H1 (cell line): ENCODE results near the gene SHPK. TPM values are rescaled to one million over a fixed set of nuclear protein-coding genes. Genes with fewer than 3 reads are reported as not detected.
A peak's percentile ranks its signal among the peaks of the same experiment; 100 is the strongest.

Experiments used
- CTCF ChIA-PET: fragments of 300-600 bp; sonication (Branson Sonifier 250); formaldehyde crosslinking; loops from one replicate; lab custom pipeline; 2021; ENCODE audit not compliant: partially characterized antibody; lab: Charles Lee
- POLR2A ChIA-PET: fragments of 300-600 bp; sonication (Branson Sonifier 250); formaldehyde crosslinking; loops from one replicate; lab custom pipeline; 2021; ENCODE audit warnings: inconsistent platforms; ENCODE audit not compliant: partially characterized antibody; lab: Charles Lee
- DNase-seq, 2 experiments: peaks; one replicate each; pipeline versions ENCODE4 v3.0.0 to v3.0.0-alpha.2; 2010 to 2022; ENCODE audit warnings: low spot score in 2 of 2, low read depth in 1 of 2, mixed read lengths in 1 of 2
- FAIRE-seq: peaks from 2 replicates; lab custom pipeline; 2011; peaks lifted over from hg19 to GRCh38; lab: Jason Lieb, UNC
- H2AFZ ChIP-seq: 2 replicates; pipeline ENCODE4 v1.8.1; 2012; ENCODE audit warnings: low read length, inconsistent platforms
- H2AK5ac ChIP-seq: 2 replicates; pipeline ENCODE4 v1.6.1; 2013; ENCODE audit warnings: low read depth, low read length
- H2BK120ac ChIP-seq: replicated peaks from 2 replicates; pipeline ENCODE3; 2013; ENCODE audit warnings: low read depth, low read length, inconsistent platforms
- H2BK12ac ChIP-seq: 2 replicates; pipeline ENCODE4 v1.6.1; 2013; ENCODE audit warnings: low read depth, low read length
- H2BK15ac ChIP-seq: 2 replicates; pipeline ENCODE4 v1.6.1; 2013; ENCODE audit warnings: low read length
- H2BK20ac ChIP-seq: 2 replicates; pipeline ENCODE4 v1.6.1; 2013; ENCODE audit warnings: low read length
- H2BK5ac ChIP-seq: 2 replicates; pipeline ENCODE4 v1.6.1; 2013; ENCODE audit warnings: low read depth, low read length
- H3K14ac ChIP-seq: 2 replicates; pipeline ENCODE4 v1.6.1; 2013; ENCODE audit warnings: inconsistent platforms; ENCODE audit not compliant: insufficient read length
- H3K18ac ChIP-seq: 2 replicates; pipeline ENCODE4 v1.6.1; 2013; ENCODE audit warnings: low read length; ENCODE audit errors: extremely low read depth
- H3K23ac ChIP-seq: 2 replicates; pipeline ENCODE4 v1.6.1; 2013; ENCODE audit warnings: inconsistent platforms; ENCODE audit not compliant: insufficient read length
- H3K23me2 ChIP-seq: 2 replicates; pipeline ENCODE4 v1.6.1; 2013; ENCODE audit warnings: low read depth, low read length
- H3K27ac ChIP-seq: 2 replicates; pipeline ENCODE4 v1.6.1; 2011; ENCODE audit warnings: low read depth, low read length, inconsistent platforms
- H3K27me3 ChIP-seq, 4 experiments: replicated peaks in 1 of 4; 1 replicate in 1 of 4; 2 replicates in 3 of 4; pipeline versions ENCODE4 v1.6.1 to v1.8.1; 2011 to 2013; ENCODE audit warnings: low read length in 3 of 4, mild to moderate bottlenecking in 3 of 4, inconsistent platforms in 2 of 4, mixed read lengths in 2 of 4, moderate library complexity in 1 of 4; ENCODE audit not compliant: control insufficient read depth in 3 of 4, insufficient read depth in 3 of 4; ENCODE audit errors: extremely low read depth in 1 of 4
- H3K36me3 ChIP-seq, 4 experiments: 2 replicates each; pipeline versions ENCODE4 v1.6.1 to v1.8.1; 2011 to 2013; ENCODE audit warnings: mild to moderate bottlenecking in 4 of 4, low read length in 3 of 4, moderate library complexity in 2 of 4, control low read depth in 1 of 4, inconsistent platforms in 1 of 4; ENCODE audit not compliant: insufficient read depth in 4 of 4, control insufficient read depth in 2 of 4
- H3K4ac ChIP-seq: replicated peaks from 2 replicates; pipeline ENCODE3; 2013; ENCODE audit warnings: low read length, low read depth, mixed read lengths, inconsistent platforms; ENCODE audit not compliant: insufficient read length
- H3K4me1 ChIP-seq, 4 experiments: replicated peaks in 1 of 4; 1 replicate in 1 of 4; 2 replicates in 3 of 4; pipeline versions ENCODE4 v1.6.1 to v1.8.1; 2011 to 2013; ENCODE audit warnings: low read length in 3 of 4, inconsistent platforms in 2 of 4, mixed read lengths in 1 of 4; ENCODE audit not compliant: insufficient read depth in 4 of 4, control insufficient read depth in 3 of 4
- H3K4me2 ChIP-seq, 2 experiments: 2 replicates each; pipeline versions ENCODE4 v1.6.1 to v1.8.1; 2011 to 2013; ENCODE audit warnings: low read depth in 2 of 2, low read length in 2 of 2, control low read depth in 1 of 2, inconsistent platforms in 1 of 2, mild to moderate bottlenecking in 1 of 2; ENCODE audit not compliant: insufficient read depth in 1 of 2
- H3K4me3 ChIP-seq, 4 experiments: fragments of 200-600, 300-600 bp in 1 of 4; sonication (generic), shearing (Covaris generic), sonication (Bioruptor Twin) in 1 of 4; 2 replicates each; pipeline versions ENCODE4 v1.5.1 to v1.8.1; 2011 to 2016; ENCODE audit warnings: low read length in 4 of 4, low read depth in 3 of 4, control low read depth in 2 of 4, inconsistent platforms in 2 of 4, mild to moderate bottlenecking in 2 of 4, mixed read lengths in 1 of 4, moderate library complexity in 1 of 4; ENCODE audit not compliant: insufficient read depth in 2 of 4; ENCODE audit errors: extremely low read depth in 1 of 4
- H3K56ac ChIP-seq: replicated peaks from 2 replicates; pipeline ENCODE3; 2013; ENCODE audit warnings: low read depth, mild to moderate bottlenecking, mixed read lengths, low read length, inconsistent platforms; ENCODE audit not compliant: insufficient read length
- H3K79me1 ChIP-seq: 2 replicates; pipeline ENCODE4 v1.6.1; 2013; ENCODE audit warnings: low read depth, low read length, control low read depth
- H3K79me2 ChIP-seq, 2 experiments: 2 replicates each; pipeline versions ENCODE4 v1.6.1 to v1.8.1; 2012 to 2013; ENCODE audit warnings: low read length in 2 of 2, mild to moderate bottlenecking in 2 of 2, inconsistent platforms in 1 of 2; ENCODE audit not compliant: insufficient read depth in 2 of 2, control insufficient read depth in 1 of 2
- H3K9ac ChIP-seq, 4 experiments: replicated peaks in 1 of 4; 1 replicate in 1 of 4; 2 replicates in 3 of 4; pipeline versions ENCODE4 v1.6.1 to v1.8.1; 2011 to 2013; ENCODE audit warnings: low read depth in 3 of 4, low read length in 3 of 4, control low read depth in 2 of 4, mild to moderate bottlenecking in 2 of 4, moderate library complexity in 2 of 4, inconsistent platforms in 1 of 4; ENCODE audit errors: extremely low read depth in 1 of 4
- H3K9me3 ChIP-seq, 2 experiments: 2 replicates each; pipeline versions ENCODE4 v1.6.1 to v1.8.1; 2012 to 2013; ENCODE audit warnings: mild to moderate bottlenecking in 2 of 2, moderate library complexity in 2 of 2, control low read depth in 1 of 2, inconsistent platforms in 1 of 2, low read depth in 1 of 2, low read length in 1 of 2, mixed read lengths in 1 of 2; ENCODE audit not compliant: insufficient read depth in 2 of 2
- H4K20me1 ChIP-seq, 2 experiments: replicated peaks in 1 of 2; 2 replicates each; pipeline versions ENCODE3 to v1.8.1; 2011 to 2013; ENCODE audit warnings: inconsistent platforms in 2 of 2, low read length in 2 of 2, mild to moderate bottlenecking in 1 of 2; ENCODE audit not compliant: insufficient read depth in 2 of 2, control insufficient read depth in 1 of 2
- H4K5ac ChIP-seq: 2 replicates; pipeline ENCODE4 v1.6.1; 2013; ENCODE audit warnings: low read length, low read depth, mixed read lengths, inconsistent platforms; ENCODE audit not compliant: insufficient read length
- H4K8ac ChIP-seq: 2 replicates; pipeline ENCODE4 v1.8.0; 2013; ENCODE audit warnings: mild to moderate bottlenecking, moderate library complexity, low read length, inconsistent platforms; ENCODE audit not compliant: insufficient read depth; ENCODE audit errors: extremely low read depth
- H4K91ac ChIP-seq: replicated peaks from 2 replicates; pipeline ENCODE3; 2013; ENCODE audit warnings: low read length, mixed read lengths, inconsistent platforms; ENCODE audit not compliant: insufficient read length
- CTCF ChIP-seq, 3 experiments: IDR thresholded peaks; 1 replicate in 2 of 3; 2 replicates in 1 of 3; pipeline versions ENCODE4 v1.5.1 to v1.6.1; 2011; ENCODE audit warnings: low read length in 3 of 3, mild to moderate bottlenecking in 3 of 3, inconsistent platforms in 2 of 3, low read depth in 1 of 3, moderate library complexity in 1 of 3; ENCODE audit not compliant: insufficient read depth in 1 of 3; ENCODE audit errors: control extremely low read depth in 1 of 3
- RAD21 ChIP-seq, 2 experiments: IDR thresholded peaks in 1 of 2; conservative IDR thresholded peaks in 1 of 2; 2 replicates each; pipeline ENCODE4 v1.6.1; 2011; ENCODE audit warnings: low read depth in 2 of 2, low read length in 2 of 2, improper control_type of control experiment in 1 of 2, inconsistent platforms in 1 of 2, mild to moderate bottlenecking in 1 of 2, moderate library complexity in 1 of 2
- SP4 ChIP-seq: IDR thresholded peaks from 2 replicates; pipeline ENCODE4 v1.6.1; 2012; ENCODE audit warnings: low read length, inconsistent platforms
- WGBS, 2 experiments: shearing (Covaris generic) in 1 of 2; methylation state at CpG; one replicate each; pipeline versions ENCODE4 v1.1.6 to v1.1.7; 2013 to 2015; ENCODE audit warnings: low lambda C conversion rate in 2 of 2, mixed read lengths in 2 of 2, inconsistent platforms in 1 of 2, low coverage in 1 of 2, missing lambda C conversion rate in 1 of 2; ENCODE audit not compliant: insufficient replicate concordance in 2 of 2, insufficient coverage in 1 of 2, insufficient read length in 1 of 2; ENCODE audit errors: extremely low coverage in 1 of 2, missing lambda C conversion rate in 1 of 2; 5-methylcytosine and 5-hydroxymethylcytosine counted together
- polyA plus RNA-seq, 7 experiments: library from polyadenylated mRNA; depleted of rRNA in 3 of 7; stranded (reverse) in 5 of 7; unstranded in 2 of 7; fragments of >200 nt in 5 of 7; fragments of 200-250 nt in 2 of 7; gene quantifications; 1 replicate in 5 of 7; 2 replicates in 1 of 7; 4 replicates in 1 of 7; pipeline versions ENCODE4 v1.2.1 to v1.2.3, GENCODE V29; 2011 to 2013; ENCODE audit warnings: missing spikeins in 2 of 7, mixed read lengths in 2 of 7
- total RNA-seq: library from RNA; stranded (reverse); fragmentation: NEBNext Ultra II Directional; extraction: Animal tissue kit (Norgen Biotek cat#: 25700); gene quantifications from 2 replicates; pipeline ENCODE4 v1.2.1, GENCODE V29; 2021

SHPK gene
- total and polyA plus RNA-seq, 2 of the 8 experiments (the other 6 are each of a cell fraction or from before 2014, with no cell fraction given) = 28.6 to 36.7 TPM

GRCh38 chr17:3647769-3648555, 11.9 kb upstream of the SHPK start:
- no peaks in the 10 kb centered on the region; a peak in 1 of 4 replicates for H3K79me2 ChIP-seq
- FAIRE-seq = peak; percentile 48
- H3K4me1 ChIP-seq = no peaks in the 10 kb centered on the region
- POLR2A ChIA-PET = interaction anchor here (0.8 to 18.4 kb wide), 7 partner anchors 8 to 607 kb away, joined by 3 to 194 read pairs (median 8); partner anchors contain the start of genes CTNS, EMC6, SHPK and TAX1BP3
- no peaks in the 10 kb centered on the region for H3K23me2 ChIP-seq
- H4K8ac ChIP-seq = no peak overlapping the region
- no peak overlapping the region for H3K9ac ChIP-seq
- DNase-seq = peak in 1 of 2 experiments; percentile 69
- CTCF ChIA-PET = interaction anchor here (0.5 to 2.9 kb wide), 22 partner anchors 9 to 599 kb away, joined by 3 to 20 read pairs (median 4); partner anchors contain the start of genes CTNS and SHPK
- H3K27me3 ChIP-seq = no peaks in the 10 kb centered on the region; a peak in 1 of 7 replicates
- H2AK5ac ChIP-seq = no peak overlapping the region
- TF ChIP-seq SP4 = no peak
- TF ChIP-seq CTCF (IDR thresholded peaks at IDR 0.05; ENCODE audit: control extremely low read depth in 1 of 3, insufficient read depth in 1 of 3, low read depth in 1 of 3, low read length in 3 of 3) = peak; percentile 58 to 76 (median 68)
- peak; percentile 47 to 63 for TF ChIP-seq RAD21 (IDR thresholded peaks at IDR 0.05 in 1 of 2, conservative IDR thresholded peaks at IDR 0.05 in 1 of 2; ENCODE audit: low read depth in 2 of 2, low read length in 2 of 2)
- TF ChIP-seq, all 59 proteins: peak for 2
- Histone ChIP-seq H3K27ac (no peak overlapping the region), H3K9me3 (no peaks in the 10 kb centered on the region), H3K79me1 (no peaks in the 10 kb centered on the region), H2AFZ (no peak overlapping the region), H2BK5ac (no peak overlapping the region), H3K56ac (no peak overlapping the region), H3K36me3 (peaks cover 0 to 5% (median 2%) of the 10 kb centered on the region in 4 experiments; a peak in 4 of 8 replicates), H3K4me3 (no peak overlapping the region), H2BK120ac (no peak overlapping the region), H4K5ac (no peak overlapping the region), H3K4ac (no peak overlapping the region), H2BK12ac (no peak overlapping the region), H3K18ac (no peak overlapping the region), H3K14ac (no peak overlapping the region), H4K20me1 (peaks cover 0 to 2% of the 10 kb centered on the region in 2 experiments), H2BK20ac (no peak overlapping the region), H3K4me2 (no peak overlapping the region), H3K23ac (no peak overlapping the region), H4K91ac (no peak overlapping the region), H2BK15ac (no peak overlapping the region)
- WGBS, 2 experiments = 80% methylated on average over 20 of the region's 20 CpGs; no CpG with 5 or more reads in 1 of the 2 experiments
